ENCODE results near the gene MVB12B. TPM values are rescaled to one million over a fixed set of nuclear protein-coding genes. Genes with fewer than 3 reads are reported as not detected.

The MVB12B gene
- total and polyA plus RNA-seq, 8 donors, result 2.3 to 21.9 (median 6.4) TPM

DNA sequence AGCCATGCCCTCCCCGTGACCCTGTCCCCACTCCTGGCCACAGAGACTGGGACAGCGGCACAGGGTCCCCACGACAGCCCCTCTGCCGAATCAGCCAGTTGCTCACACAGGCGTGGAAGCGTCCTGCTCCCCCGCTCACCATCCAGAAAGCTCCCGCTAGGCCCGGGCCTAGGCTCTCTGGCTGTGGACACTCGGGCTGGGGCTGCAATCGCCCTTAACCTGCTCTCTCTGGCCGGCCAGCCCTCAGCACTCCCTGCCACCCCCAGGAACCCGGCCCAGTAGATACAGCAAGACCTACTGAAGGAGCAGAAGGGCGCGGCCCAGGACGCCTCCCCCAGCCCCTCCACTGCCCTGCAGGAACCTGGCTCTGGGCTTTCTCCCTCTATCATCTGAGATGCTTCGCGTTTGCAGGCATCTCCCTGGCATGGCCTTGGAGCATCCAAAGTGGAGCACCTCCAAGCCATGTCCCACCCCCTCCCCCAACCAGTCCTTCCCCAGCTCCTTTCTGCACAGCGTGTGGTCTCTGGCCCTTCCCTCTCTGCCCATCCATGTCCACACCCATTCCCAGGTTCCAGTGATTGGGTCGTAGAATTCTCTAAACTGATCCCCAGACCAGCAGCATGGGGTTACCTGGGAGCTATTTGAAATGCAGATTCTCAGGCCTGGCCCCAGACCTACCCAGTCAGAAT, 173.4 kb downstream of the MVB12B start:
- peaks cover 12 to 24% (median 22%) of the 10 kb centered on the region in 4 donors for H3K36me3 ChIP-seq
- TF ChIP-seq EP300 (IDR thresholded peaks at IDR 0.05) (no peak), POLR2AphosphoS5 (IDR thresholded peaks at IDR 0.05) (no peak), POLR2A (IDR thresholded peaks at IDR 0.05) (no peak)
- TF ChIP-seq, protein P1, sequence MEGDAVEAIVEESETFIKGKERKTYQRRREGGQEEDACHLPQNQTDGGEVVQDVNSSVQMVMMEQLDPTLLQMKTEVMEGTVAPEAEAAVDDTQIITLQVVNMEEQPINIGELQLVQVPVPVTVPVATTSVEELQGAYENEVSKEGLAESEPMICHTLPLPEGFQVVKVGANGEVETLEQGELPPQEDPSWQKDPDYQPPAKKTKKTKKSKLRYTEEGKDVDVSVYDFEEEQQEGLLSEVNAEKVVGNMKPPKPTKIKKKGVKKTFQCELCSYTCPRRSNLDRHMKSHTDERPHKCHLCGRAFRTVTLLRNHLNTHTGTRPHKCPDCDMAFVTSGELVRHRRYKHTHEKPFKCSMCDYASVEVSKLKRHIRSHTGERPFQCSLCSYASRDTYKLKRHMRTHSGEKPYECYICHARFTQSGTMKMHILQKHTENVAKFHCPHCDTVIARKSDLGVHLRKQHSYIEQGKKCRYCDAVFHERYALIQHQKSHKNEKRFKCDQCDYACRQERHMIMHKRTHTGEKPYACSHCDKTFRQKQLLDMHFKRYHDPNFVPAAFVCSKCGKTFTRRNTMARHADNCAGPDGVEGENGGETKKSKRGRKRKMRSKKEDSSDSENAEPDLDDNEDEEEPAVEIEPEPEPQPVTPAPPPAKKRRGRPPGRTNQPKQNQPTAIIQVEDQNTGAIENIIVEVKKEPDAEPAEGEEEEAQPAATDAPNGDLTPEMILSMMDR (IDR thresholded peaks at IDR 0.05), result no peak
- peak overlapping the region in 4 of 5 donors; percentile 59 to 82 (median 64) for H3K27ac ChIP-seq
- H3K4me3 ChIP-seq, result peak overlapping the region; percentile 41 to 51 (median 44)
- peaks cover 0 to 12% (median 0%) of the 10 kb centered on the region in 3 donors for H3K27me3 ChIP-seq
- intact Hi-C loops (cut with DNase I; ENCODE audit: low total_unique reads), result loop anchor here (5.0 to 10.0 kb wide), 2 partner anchors 57 to 195 kb away; no protein-coding TSS in a partner anchor
- H3K4me1 ChIP-seq, result peaks cover 25 to 45% (median 41%) of the 10 kb centered on the region in 4 donors
- WGBS, 5 donors, result 25 to 41% (median 31%) methylated on average over 16 to 20 of the region's 20 CpGs
- H3K9me3 ChIP-seq, result no peaks in the 10 kb centered on the region
- DNase-seq, result no peak

DNA sequence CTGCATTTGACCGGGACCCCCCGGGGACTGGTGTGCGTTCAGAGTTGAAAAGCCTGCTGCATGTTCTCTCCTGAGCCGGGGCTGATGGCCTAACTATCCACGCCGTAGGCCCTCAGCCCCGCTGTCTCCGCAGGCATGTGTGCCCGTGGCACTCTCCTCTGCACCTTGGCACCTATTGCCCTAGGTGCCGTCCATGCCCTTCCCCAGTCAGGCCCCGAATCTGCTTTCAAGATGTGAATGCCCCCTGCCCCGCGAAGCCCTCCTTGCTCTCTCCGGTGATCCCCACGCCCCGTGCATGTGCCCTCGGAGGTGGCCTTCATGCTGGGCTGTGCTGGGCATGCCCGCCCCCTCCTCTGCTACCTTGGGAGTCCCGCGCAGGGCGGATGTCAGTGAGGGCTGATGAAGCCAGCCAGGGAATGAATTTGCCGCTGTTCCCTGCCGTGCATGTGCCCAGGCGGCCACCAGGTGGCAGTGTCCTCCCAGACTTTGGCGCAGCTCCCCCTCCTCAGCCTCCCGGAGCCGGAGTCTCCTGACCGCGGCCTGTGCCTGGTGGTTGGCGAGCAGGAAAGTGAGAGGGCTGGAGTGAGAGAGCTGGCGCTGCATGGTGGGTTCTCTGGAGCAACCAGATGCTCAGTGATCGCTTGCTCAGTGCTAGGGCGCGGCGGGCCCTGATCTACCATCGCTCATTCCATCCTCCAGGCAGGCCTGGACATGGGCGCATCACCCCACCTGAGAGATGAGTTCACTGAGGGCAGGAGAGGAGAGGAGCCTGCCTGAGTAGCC, 174.2 kb downstream of the MVB12B start:
- H3K4me3 ChIP-seq, result no peak overlapping the region
- intact Hi-C loops (cut with DNase I; ENCODE audit: low total_unique reads), result loop anchor here (5.0 kb wide), 1 partner anchor 57 kb away; no protein-coding TSS in a partner anchor
- DNase-seq, result peak; percentile 81 to 94
- WGBS, 5 donors, result 27 to 38% (median 29%) methylated on average over 26 to 37 of the region's 37 CpGs
- TF ChIP-seq POLR2AphosphoS5 (IDR thresholded peaks at IDR 0.05) (peak in 1 of 3 donors; percentile 26), POLR2A (IDR thresholded peaks at IDR 0.05) (no peak), EP300 (IDR thresholded peaks at IDR 0.05) (no peak)
- TF ChIP-seq, protein P1 (IDR thresholded peaks at IDR 0.05), result peak in 5 of 7 experiments; percentile 85 to 97 (median 95)
- peaks cover 12 to 29% (median 26%) of the 10 kb centered on the region in 4 donors for H3K36me3 ChIP-seq
- H3K9me3 ChIP-seq, result no peaks in the 10 kb centered on the region
- peaks cover 0 to 12% (median 0%) of the 10 kb centered on the region in 3 donors for H3K27me3 ChIP-seq
- H3K4me1 ChIP-seq, result peaks cover 25 to 45% (median 41%) of the 10 kb centered on the region in 4 donors
- peak overlapping the region in 2 of 5 donors; percentile 64 to 82 for H3K27ac ChIP-seq

DNA sequence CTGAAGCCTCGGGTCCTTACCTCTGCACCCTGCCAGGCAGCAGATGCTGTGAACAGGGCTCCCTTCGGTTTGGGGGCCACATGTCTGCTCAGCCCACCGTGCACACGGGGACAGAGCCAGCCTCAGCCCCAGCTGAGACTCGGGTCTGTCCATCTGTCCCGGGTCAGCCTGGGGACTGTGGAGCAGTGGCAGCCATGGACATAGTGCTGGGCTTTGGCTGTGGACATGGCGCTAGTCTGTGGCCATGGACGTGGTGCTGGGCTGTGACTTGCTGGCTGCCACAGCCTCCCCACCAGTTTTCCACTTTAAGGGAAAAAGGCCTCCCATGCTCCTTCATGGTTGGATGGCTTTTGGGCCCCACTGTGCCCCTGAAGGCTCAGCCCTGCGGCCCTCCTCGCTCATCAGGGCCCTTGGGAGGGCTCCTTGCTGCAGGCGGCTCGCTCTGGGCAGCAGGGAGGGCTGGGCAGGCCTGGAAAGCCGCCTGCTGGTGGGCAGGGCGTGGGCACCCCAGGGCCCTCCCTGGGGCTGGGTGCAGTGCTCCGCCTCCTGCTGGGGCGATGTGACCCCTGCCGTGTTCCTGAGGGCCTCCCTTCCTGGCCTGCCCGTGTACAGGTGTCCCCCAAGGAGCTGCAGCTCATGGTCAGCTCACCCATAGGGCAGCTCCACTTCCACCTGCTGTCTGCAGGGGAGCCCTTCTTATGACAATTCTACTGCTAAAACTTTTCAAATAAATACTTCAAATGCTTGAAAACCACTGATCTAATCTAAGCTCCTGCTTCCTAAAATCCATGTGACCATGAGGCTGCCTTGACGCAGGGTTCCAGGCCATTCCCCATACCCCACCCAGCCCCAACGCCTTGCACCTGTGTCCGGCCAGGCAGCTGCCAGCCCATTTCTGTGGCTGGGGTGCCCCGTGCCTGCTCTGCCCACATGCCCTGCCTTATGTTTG, 175.0 kb downstream of the MVB12B start:
- Histone ChIP-seq H3K9me3 (no peaks in the 10 kb centered on the region), H3K27ac (no peak overlapping the region), H3K27me3 (peaks cover 0 to 12% (median 0%) of the 10 kb centered on the region in 3 donors), H3K4me1 (peaks cover 25 to 49% (median 42%) of the 10 kb centered on the region in 4 donors), H3K36me3 (peaks cover 12 to 36% (median 26%) of the 10 kb centered on the region in 4 donors), H3K4me3 (no peak overlapping the region)
- intact Hi-C loops (cut with DNase I; ENCODE audit: low total_unique reads), result loop anchor here (5.0 kb wide), 1 partner anchor 56 kb away; no protein-coding TSS in a partner anchor
- DNase-seq, result no peak
- no peak for TF ChIP-seq EP300 (IDR thresholded peaks at IDR 0.05)
- 90 to 94% (median 91%) methylated on average over 8 to 22 of the region's 22 CpGs for WGBS, 5 donors

DNA sequence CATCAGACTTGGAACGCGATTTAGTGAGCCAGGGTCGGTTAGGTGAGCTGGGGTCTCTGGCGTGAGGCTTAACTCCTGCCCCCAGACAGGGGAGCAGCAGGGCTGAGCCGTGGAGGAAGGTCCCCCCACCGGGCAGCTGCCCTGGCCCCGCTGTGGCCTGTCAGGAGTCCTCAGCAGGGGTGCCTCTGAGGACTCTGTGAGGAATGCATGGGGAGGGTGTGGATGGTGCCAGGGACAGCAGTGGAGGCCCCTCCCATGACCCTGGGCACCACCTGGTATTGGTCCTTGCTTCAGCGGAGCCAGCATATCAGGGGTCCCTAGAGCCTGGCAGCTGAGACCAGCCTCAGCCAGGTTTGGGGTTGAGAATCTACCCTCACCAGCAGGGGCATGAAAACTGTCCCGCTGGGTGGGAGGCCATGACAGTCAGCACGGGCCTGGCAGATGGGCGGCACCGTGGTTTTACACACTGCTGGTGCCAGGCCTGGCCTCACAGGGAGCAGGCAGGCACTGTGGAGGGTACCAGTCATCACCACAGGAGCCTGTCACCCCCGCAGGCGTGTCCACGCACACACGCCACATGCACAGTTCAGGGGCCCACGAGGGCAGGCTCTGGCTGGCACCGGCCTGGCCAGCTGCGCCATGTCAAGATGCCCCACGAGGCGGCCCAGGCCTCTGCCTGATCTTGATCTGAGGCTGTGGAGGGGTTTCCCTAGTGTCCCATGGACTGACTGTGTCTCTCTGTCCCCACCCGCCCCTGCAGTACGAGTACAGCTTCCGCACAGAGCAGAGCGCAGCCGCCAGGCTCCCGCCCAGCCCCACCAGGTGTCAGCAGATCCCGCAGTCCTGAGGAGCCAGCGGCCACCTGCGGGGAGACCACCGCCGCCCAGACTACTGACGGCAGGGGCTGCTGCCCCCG, 176.0 kb downstream of the MVB12B start:
- Histone ChIP-seq H3K9me3 (no peaks in the 10 kb centered on the region), H3K27me3 (peaks cover 0 to 12% (median 0%) of the 10 kb centered on the region in 3 donors), H3K36me3 (peaks cover 12 to 36% (median 26%) of the 10 kb centered on the region in 4 donors), H3K4me1 (peaks cover 25 to 50% (median 44%) of the 10 kb centered on the region in 4 donors), H3K4me3 (no peak overlapping the region), H3K27ac (no peak overlapping the region)
- WGBS, 5 donors, result 87 to 94% (median 92%) methylated on average over 16 to 34 of the region's 34 CpGs
- TF ChIP-seq POLR2AphosphoS5 (IDR thresholded peaks at IDR 0.05) (no peak), EP300 (IDR thresholded peaks at IDR 0.05) (no peak), POLR2A (IDR thresholded peaks at IDR 0.05) (no peak)
- TF ChIP-seq, protein P1 (IDR thresholded peaks at IDR 0.05), result no peak
- intact Hi-C loops (cut with DNase I; ENCODE audit: low total_unique reads), result loop anchor here (5.0 kb wide), 1 partner anchor 55 kb away; no protein-coding TSS in a partner anchor
- DNase-seq, result no peak
